Natural killer cell (primary cell): ENCODE data around the gene OBSCN. TPM values are rescaled to one million over a fixed set of nuclear protein-coding genes. Genes with fewer than 3 reads are reported as not detected.

Experiments
- ATAC-seq, 3 donors: fragments of 150-1000 bp in 2 of 3; fragments of 200-7000 bp in 1 of 3; cut with Tn5 transposase; 1 replicate in 1 of 3; 2 replicates in 2 of 3; pipeline ENCODE4 v1.10.0; 2021; ENCODE audit warnings: mild to moderate bottlenecking in 2 of 3, moderate library complexity in 2 of 3
- DNase-seq, 2 donors: peaks; one replicate each; pipeline versions ENCODE4 v3.0.0 to v3.0.0-alpha.2; 2013 to 2021; ENCODE audit warnings: mixed read lengths in 1 of 2
- H3K27ac ChIP-seq: one replicate; pipeline ENCODE4 v1.5.1; 2013; ENCODE audit warnings: mild to moderate bottlenecking, low read length
- H3K27me3 ChIP-seq: one replicate; pipeline ENCODE4 v1.6.1; 2013; ENCODE audit warnings: low read length; ENCODE audit not compliant: control insufficient read depth, insufficient read depth
- H3K36me3 ChIP-seq: one replicate; pipeline ENCODE4 v1.6.1; 2013; ENCODE audit warnings: low read length; ENCODE audit not compliant: control insufficient read depth, insufficient read depth
- H3K4me1 ChIP-seq: one replicate; pipeline ENCODE4 v1.6.1; 2013; ENCODE audit warnings: low read length; ENCODE audit not compliant: control insufficient read depth, insufficient read depth
- H3K4me3 ChIP-seq: one replicate; pipeline ENCODE4 v1.5.1; 2013; ENCODE audit warnings: low read length
- H3K9me3 ChIP-seq: one replicate; pipeline ENCODE4 v1.6.1; 2013; ENCODE audit warnings: low read length; ENCODE audit not compliant: control insufficient read depth, insufficient read depth
- H3K27ac Mint-ChIP-seq, 2 donors: one replicate each; pipeline ENCODE4 v1.8.0; 2022; ENCODE audit warnings: mild to moderate bottlenecking in 2 of 2, mixed read lengths in 2 of 2, moderate library complexity in 1 of 2
- H3K27me3 Mint-ChIP-seq, 2 donors: one replicate each; pipeline ENCODE4 v1.8.0; 2022; ENCODE audit warnings: low read depth in 2 of 2, mixed read lengths in 2 of 2
- H3K36me3 Mint-ChIP-seq: one replicate; pipeline ENCODE4 v1.8.0; 2022; ENCODE audit warnings: mixed read lengths
- H3K4me1 Mint-ChIP-seq, 2 donors: one replicate each; pipeline ENCODE4 v1.8.0; 2022; ENCODE audit warnings: mixed read lengths in 2 of 2
- H3K4me3 Mint-ChIP-seq: one replicate; pipeline ENCODE4 v1.8.0; 2022; ENCODE audit warnings: mild to moderate bottlenecking, moderate library complexity, mixed read lengths
- H3K9me3 Mint-ChIP-seq, 2 donors: one replicate each; pipeline ENCODE4 v1.8.0; 2022; ENCODE audit warnings: mixed read lengths in 2 of 2
- WGBS: methylation state at CpG from one replicate; pipeline ENCODE4 v1.1.7; 2013; ENCODE audit warnings: missing lambda C conversion rate; ENCODE audit not compliant: insufficient coverage; 5-methylcytosine and 5-hydroxymethylcytosine counted together
- intact Hi-C: fragments of 100-400 bp; cut with micrococcal nuclease; formaldehyde crosslinking; loops from one replicate; pipeline ENCODE4 v1.14.2; 2022
- total RNA-seq, 4 donors: library from RNA; stranded (reverse); fragments of 120-200 nt in 1 of 4; gene quantifications; one replicate each; pipeline versions ENCODE4 v1.2.3 to v1.2.4, GENCODE V29; 2013 to 2022
- TF ChIP-seq, protein P1 (sequence below): fragments of 200-600 bp; IDR thresholded peaks from one replicate; pipeline ENCODE4 v1.8.0; 2022; ENCODE audit warnings: antibody characterized with exemption

Gene OBSCN
- total RNA-seq, 3 donors from 2014 or later (not counting 1 experiment from before 2014, with no cell fraction given): 9.6 to 30.0 (median 14.3) TPM

DNA sequence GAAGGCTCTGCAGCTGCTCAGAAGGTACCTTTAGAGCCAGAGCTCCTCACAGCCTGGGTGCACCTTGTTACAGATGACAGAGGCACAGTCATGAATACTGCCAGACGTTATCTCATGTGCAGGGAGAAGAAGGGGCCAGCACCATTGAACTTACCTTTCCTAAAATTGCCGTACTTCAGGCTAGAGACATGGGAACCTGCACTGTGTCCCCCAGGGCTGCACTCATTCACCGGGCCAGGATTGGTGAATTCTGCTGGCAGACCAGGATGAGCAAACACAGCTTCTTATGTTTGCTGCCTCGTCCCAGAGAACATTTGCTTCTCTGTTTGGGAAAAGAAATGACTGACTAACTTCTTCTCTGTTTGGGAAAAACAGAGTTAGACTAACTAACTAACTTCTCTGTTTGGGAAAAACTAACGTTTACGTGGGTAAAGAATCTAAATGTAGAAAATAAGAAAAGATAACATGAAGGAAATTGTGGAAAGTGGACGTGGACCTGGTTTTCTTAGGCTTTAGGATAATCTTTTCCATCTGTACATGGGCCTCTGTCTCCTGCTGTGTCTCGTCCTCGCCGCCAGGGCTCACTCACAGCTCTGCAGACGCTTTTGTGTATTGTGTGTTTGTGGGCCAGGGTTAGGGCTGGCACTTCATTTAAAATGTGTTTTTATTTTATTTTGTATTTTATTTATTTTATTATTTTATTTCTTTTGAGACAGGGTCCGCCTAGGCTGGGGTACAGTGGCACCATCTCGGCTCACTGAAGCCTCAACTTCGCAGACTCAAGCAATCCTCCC lies 9.9 kb downstream of the OBSCN start:
- no peak overlapping the region for H3K27ac ChIP-seq
- WGBS: 90% methylated on average over 14 of the region's 14 CpGs
- H3K27me3 Mint-ChIP-seq: no peaks in the 10 kb centered on the region
- no peak overlapping the region for H3K4me3 ChIP-seq
- intact Hi-C loops: no loop called here
- ATAC-seq (no peak), DNase-seq (no peak)
- H3K9me3 Mint-ChIP-seq: no peaks in the 10 kb centered on the region
- H3K27me3 ChIP-seq: no peaks in the 10 kb centered on the region
- H3K4me1 ChIP-seq: peaks cover 14% of the 10 kb centered on the region
- peaks cover 0 to 7% of the 10 kb centered on the region in 2 donors for H3K4me1 Mint-ChIP-seq
- H3K9me3 ChIP-seq: no peaks in the 10 kb centered on the region
- H3K4me3 Mint-ChIP-seq: no peak overlapping the region
- TF ChIP-seq, protein P1, sequence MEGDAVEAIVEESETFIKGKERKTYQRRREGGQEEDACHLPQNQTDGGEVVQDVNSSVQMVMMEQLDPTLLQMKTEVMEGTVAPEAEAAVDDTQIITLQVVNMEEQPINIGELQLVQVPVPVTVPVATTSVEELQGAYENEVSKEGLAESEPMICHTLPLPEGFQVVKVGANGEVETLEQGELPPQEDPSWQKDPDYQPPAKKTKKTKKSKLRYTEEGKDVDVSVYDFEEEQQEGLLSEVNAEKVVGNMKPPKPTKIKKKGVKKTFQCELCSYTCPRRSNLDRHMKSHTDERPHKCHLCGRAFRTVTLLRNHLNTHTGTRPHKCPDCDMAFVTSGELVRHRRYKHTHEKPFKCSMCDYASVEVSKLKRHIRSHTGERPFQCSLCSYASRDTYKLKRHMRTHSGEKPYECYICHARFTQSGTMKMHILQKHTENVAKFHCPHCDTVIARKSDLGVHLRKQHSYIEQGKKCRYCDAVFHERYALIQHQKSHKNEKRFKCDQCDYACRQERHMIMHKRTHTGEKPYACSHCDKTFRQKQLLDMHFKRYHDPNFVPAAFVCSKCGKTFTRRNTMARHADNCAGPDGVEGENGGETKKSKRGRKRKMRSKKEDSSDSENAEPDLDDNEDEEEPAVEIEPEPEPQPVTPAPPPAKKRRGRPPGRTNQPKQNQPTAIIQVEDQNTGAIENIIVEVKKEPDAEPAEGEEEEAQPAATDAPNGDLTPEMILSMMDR: no peak
- H3K36me3 Mint-ChIP-seq: no peaks in the 10 kb centered on the region
- no peaks in the 10 kb centered on the region for H3K36me3 ChIP-seq
- H3K27ac Mint-ChIP-seq: no peak overlapping the region

DNA sequence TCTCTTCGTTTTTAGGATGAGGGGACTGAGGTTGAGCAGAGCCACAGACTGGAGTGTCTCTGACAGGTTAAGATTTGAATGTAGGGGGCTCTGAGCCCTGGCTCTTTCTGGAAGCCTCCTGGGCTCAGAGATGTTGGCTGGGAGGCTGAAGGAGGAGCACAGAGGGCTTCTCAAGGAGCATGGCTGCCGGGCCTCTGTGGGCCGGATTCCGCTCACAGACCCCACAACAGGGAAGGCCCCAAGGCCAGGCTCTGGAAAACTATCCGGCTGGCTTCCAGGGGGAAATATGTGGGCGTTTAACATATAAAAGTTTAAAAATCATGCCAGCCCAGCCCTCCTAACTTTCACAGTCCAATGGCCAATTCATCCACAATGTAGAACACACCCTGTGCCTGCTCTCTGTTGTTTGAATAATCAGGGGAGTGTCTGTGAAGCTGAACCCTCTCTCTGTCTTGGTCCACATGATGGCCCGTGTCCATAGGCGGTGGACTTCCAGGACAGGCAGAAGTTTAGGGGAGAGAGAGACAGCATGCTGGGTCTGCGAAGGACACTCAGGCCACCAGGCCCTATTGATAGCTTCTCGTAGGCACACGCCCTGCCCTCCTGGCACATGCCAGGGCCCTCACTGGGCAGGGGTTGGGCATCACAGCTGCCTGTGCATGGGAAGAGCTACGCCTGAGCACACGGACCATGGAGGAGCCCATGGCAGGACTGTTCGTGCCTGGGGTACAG lies 10.8 kb downstream of the OBSCN start:
- intact Hi-C loops: no loop called here
- Histone ChIP-seq H3K9me3 (no peaks in the 10 kb centered on the region), H3K36me3 (no peaks in the 10 kb centered on the region), H3K4me1 (peaks cover 8% of the 10 kb centered on the region), H3K4me3 (no peak overlapping the region), H3K27me3 (no peaks in the 10 kb centered on the region), H3K27ac (no peak overlapping the region)
- Mint-ChIP-seq H3K9me3 (no peaks in the 10 kb centered on the region), H3K36me3 (no peaks in the 10 kb centered on the region), H3K4me3 (no peak overlapping the region), H3K27ac (no peak overlapping the region), H3K27me3 (no peaks in the 10 kb centered on the region), H3K4me1 (no peaks in the 10 kb centered on the region)
- TF ChIP-seq, protein P1: no peak
- ATAC-seq (no peak), DNase-seq (no peak)
- 88% methylated on average over 13 of the region's 14 CpGs for WGBS

DNA sequence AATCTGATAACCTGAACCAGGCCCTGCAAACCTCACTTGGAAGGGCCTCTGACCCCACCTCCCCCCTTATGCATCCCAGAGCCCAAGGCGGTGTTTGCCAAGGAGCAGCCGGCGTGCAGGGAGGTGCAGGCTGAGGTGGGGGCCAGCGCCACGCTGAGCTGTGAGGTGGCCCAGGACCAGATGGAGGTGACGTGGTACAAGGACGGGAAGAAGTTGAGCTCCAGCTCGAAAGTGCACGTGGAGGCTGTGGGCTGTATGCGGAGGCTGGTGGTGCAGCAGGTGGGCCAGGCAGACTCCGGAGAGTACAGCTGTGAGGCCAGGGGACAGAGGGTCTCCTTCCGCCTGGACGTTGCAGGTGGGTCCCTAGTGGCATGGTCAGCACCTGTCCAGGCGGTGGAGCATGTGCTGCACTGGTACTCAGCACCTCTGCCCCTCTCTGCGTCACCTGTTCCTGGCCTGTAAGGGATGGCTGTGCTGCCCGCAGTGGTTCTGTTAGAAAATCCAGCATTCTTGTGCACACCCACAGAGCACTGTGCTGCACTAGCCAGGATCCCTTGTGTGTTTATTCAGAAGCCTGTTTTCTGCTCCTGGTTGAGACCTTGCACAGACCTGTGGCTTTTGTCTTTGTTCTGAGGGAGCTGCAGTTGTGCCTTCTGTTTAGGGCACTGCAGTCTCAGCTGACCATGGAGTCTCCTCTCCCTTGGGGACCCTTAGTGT lies 11.6 kb downstream of the OBSCN start:
- Histone ChIP-seq H3K27me3 (no peaks in the 10 kb centered on the region), H3K4me3 (no peak overlapping the region), H3K27ac (no peak overlapping the region), H3K9me3 (no peaks in the 10 kb centered on the region), H3K36me3 (no peaks in the 10 kb centered on the region), H3K4me1 (peaks cover under 1% of the 10 kb centered on the region)
- DNase-seq: no peak
- no peaks in the 10 kb centered on the region for H3K27me3 Mint-ChIP-seq
- no peak overlapping the region for H3K27ac Mint-ChIP-seq
- H3K4me3 Mint-ChIP-seq: no peak overlapping the region
- no peaks in the 10 kb centered on the region for H3K36me3 Mint-ChIP-seq
- H3K4me1 Mint-ChIP-seq: no peaks in the 10 kb centered on the region
- ATAC-seq: no peak
- TF ChIP-seq, protein P1: no peak
- 93% methylated on average over 16 of the region's 16 CpGs for WGBS
- intact Hi-C loops: no loop called here
- no peaks in the 10 kb centered on the region for H3K9me3 Mint-ChIP-seq
